Right hindlimb (tissue), 1 donor: ENCODE data around the gene MPC1L.

Experiments used
- DNase-seq: peaks from one replicate; pipeline ENCODE4 v3.0.0-alpha.2; 2018

MPC1L gene

GRCh38 chrX:40632199-40632598, 9.0 kb downstream of the MPC1L start:
- DNase-seq: no peak

- no peak for DNase-seq
Measured at GRCh38 chrX:40637687-40638086, 14.5 kb downstream of the MPC1L start.

- no peak for DNase-seq
Measured at GRCh38 chrX:40644176-40644575, 20.9 kb downstream of the MPC1L start.

- no peak for DNase-seq
Measured at GRCh38 chrX:40644821-40645358, 21.7 kb downstream of the MPC1L start.

- DNase-seq: peak; percentile 39
Measured at GRCh38 chrX:40646489-40647306, 23.5 kb downstream of the MPC1L start.

- peak; percentile 95 for DNase-seq
Measured at GRCh38 chrX:40647307-40648197, 24.3 kb downstream of the MPC1L start, which contains the start of gene CXorf38. CXorf38 (minus strand) TSS chrX:40647561; CDS start chrX:40647520, 41 bp downstream.

- DNase-seq: peak; percentile 55
Measured at GRCh38 chrX:40651620-40652223, 28.5 kb downstream of the MPC1L start.

- no peak for DNase-seq
Measured at GRCh38 chrX:40652664-40653063, 29.4 kb downstream of the MPC1L start.

GRCh38 chrX:40653535-40653934, 30.3 kb downstream of the MPC1L start:
- no peak for DNase-seq

GRCh38 chrX:40660381-40660780, 37.2 kb downstream of the MPC1L start:
- no peak for DNase-seq

- DNase-seq: no peak
Measured at GRCh38 chrX:40661489-40661888, 38.3 kb downstream of the MPC1L start.

- no peak for DNase-seq
Measured at GRCh38 chrX:40663078-40663740, 40.0 kb downstream of the MPC1L start.

GRCh38 chrX:40663880-40664630, 40.8 kb downstream of the MPC1L start:
- peak; percentile 17 for DNase-seq

- DNase-seq: no peak
Measured at GRCh38 chrX:40671126-40671525, 47.9 kb downstream of the MPC1L start.
